Measurements from ENCODE around the gene CCDC87. TPM values are rescaled to one million over a fixed set of nuclear protein-coding genes. Genes with fewer than 3 reads are reported as not detected.
A peak's percentile ranks its signal among the peaks of the same experiment; 100 is the strongest.

CCDC87 gene
- total and polyA plus RNA-seq, 2 experiments from 2014 or later = 0.39 to 1.2 TPM

DNA sequence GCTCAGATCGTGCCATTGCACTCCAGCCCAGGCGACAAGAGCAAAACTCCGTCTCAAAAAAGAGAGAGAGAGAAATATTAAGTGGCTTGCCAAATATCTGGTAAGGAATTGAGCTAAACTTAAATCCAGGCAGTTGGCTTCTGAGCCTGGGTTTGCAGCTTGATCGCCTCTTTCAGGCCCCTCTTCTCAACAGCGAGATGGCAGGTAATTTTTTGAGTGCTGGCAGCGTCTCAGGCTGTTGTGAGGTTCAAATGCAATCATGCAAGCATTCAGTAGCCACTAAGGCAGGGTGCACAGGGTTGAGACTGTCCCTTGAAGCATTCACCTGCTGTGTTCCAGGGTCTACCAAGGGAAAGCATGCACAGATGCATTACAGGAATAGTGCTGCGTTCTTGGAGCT lies 23.8 kb downstream of the CCDC87 start (continued):
- TF ChIP-seq, protein P1, sequence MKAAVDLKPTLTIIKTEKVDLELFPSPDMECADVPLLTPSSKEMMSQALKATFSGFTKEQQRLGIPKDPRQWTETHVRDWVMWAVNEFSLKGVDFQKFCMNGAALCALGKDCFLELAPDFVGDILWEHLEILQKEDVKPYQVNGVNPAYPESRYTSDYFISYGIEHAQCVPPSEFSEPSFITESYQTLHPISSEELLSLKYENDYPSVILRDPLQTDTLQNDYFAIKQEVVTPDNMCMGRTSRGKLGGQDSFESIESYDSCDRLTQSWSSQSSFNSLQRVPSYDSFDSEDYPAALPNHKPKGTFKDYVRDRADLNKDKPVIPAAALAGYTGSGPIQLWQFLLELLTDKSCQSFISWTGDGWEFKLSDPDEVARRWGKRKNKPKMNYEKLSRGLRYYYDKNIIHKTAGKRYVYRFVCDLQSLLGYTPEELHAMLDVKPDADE (IDR thresholded peaks at IDR 0.05) = no peak

DNA sequence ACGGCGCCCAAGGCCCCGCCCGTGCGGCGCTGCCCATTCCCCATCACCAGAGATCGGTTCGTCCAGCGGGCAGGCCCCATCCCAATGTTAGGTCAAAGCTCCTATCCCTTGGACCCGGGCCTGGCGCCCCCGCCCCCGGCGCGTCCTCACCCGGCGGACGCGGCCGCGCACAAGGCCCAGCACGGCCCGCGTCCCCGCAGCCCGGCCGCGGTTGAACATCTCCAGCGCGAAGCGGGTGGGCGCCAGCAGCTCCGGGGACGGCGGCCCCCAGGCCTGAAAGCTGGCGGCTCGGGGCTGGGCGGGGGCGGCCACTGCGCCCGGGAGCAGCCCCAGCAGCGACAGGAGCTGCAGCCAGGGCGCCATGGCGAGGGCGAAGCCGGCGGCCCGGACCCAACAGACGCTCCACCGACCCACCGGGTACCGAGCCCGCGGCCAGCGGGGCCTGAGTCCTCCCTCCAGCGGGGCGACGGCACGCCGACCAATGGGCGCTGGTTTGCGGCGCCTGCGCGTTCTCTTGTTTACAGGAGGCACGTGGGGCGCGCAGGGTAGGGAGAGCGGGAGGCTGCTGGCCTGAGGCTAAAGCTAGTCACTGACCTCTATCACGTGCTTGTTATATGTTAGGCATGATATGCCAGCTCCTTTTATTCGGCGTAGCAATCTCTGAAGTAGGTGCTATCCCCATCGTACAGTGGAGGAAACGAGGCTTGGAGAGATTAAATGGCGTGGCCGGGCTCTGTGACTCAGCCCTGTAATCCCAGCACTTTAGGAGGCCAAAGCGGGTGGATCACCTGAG lies 24.5 kb downstream of the CCDC87 start, which contains the start of gene CTSF:
Gene CTSF, minus strand, starts transcription at position 483 of the 793 bp plus-strand sequence. Its CDS starts 120 bp downstream, at position 363.
- Histone ChIP-seq H3F3A (replicated peaks; ENCODE audit: low read depth) (peaks cover 11% of the 10 kb centered on the region; the same call in 1 of the 2 replicates), H3K79me2 (replicated peaks; ENCODE audit: insufficient read depth) (no peaks in the 10 kb centered on the region), H2AFZ (peak within 1 kb of the TSS; percentile 91), H4K20me1 (replicated peaks; ENCODE audit: insufficient read depth) (no peaks in the 10 kb centered on the region), H3K4me2 (peak within 1 kb of the TSS; percentile 78), H3K27me3 (ENCODE audit: insufficient read depth) (peaks cover 6% of the 10 kb centered on the region; the same call in 1 of the 2 replicates), H3K9me2 (ENCODE audit: insufficient read depth) (no peaks in the 10 kb centered on the region), H3K27ac (ENCODE audit: low read depth) (peak within 1 kb of the TSS; percentile 92), H3K36me3 (ENCODE audit: insufficient read depth) (no peaks in the 10 kb centered on the region), H3K4me1 (ENCODE audit: insufficient read depth) (peaks cover 23% of the 10 kb centered on the region), H3K4me3 (peak within 1 kb of the TSS; percentile 57)
- Mint-ChIP-seq H3K36me3 (ENCODE audit: low read depth) (peaks cover 7% of the 10 kb centered on the region), H3K4me3 (peak within 1 kb of the TSS; percentile 58), H3K4me1 (peaks cover 21% of the 10 kb centered on the region), H3K9me3 (peaks cover 16% of the 10 kb centered on the region; the same call in 2 of the 3 replicates), H3K27me3 (ENCODE audit: insufficient read depth, low read depth, poor library complexity) (peaks cover 22% of the 10 kb centered on the region), H3K27ac (no peak within 1 kb of the TSS)
- ATAC-seq = peak; percentile 65
- TF ChIP-seq NANOG (IDR thresholded peaks at IDR 0.05; ENCODE audit: borderline replicate concordance) = no peak
- TF ChIP-seq POLR2AphosphoS5 (IDR thresholded peaks at IDR 0.05; ENCODE audit: low read depth) = peak; percentile 73
- peak; percentile 93 for DNase-seq (ENCODE audit: low spot score)

DNA sequence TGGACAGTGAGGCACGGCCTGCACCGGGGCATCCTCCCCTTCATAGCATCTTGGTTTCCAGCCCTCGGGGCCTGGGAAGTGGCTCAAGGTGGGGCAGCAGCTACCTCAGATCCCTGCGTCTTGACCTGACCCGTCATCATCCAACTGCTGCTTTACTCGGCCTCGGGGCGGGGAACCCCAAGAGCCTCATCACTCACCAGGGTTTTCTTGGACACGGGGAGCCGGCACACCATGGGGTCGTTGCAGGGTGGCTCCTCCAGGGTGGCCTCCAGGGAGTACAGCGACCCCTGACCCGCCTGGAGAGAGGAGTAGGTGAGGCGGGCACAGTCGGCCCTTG lies 25.1 kb downstream of the CCDC87 start:
- Histone ChIP-seq H3K36me3 (ENCODE audit: insufficient read depth) (no peaks in the 10 kb centered on the region), H4K20me1 (replicated peaks; ENCODE audit: insufficient read depth) (no peaks in the 10 kb centered on the region), H3K9me2 (ENCODE audit: insufficient read depth) (no peaks in the 10 kb centered on the region), H3K4me3 (peak overlapping the region; percentile 57), H3K4me2 (peak overlapping the region; percentile 78), H3K79me2 (replicated peaks; ENCODE audit: insufficient read depth) (no peaks in the 10 kb centered on the region), H3K4me1 (ENCODE audit: insufficient read depth) (peaks cover 23% of the 10 kb centered on the region), H3K27ac (ENCODE audit: low read depth) (no peak overlapping the region), H2AFZ (peak overlapping the region; percentile 66; the same call in 1 of the 2 replicates), H3F3A (replicated peaks; ENCODE audit: low read depth) (peaks cover 6% of the 10 kb centered on the region; the same call in 1 of the 2 replicates), H3K27me3 (ENCODE audit: insufficient read depth) (peaks cover 6% of the 10 kb centered on the region; the same call in 1 of the 2 replicates)
- ATAC-seq (no peak), DNase-seq (ENCODE audit: low spot score) (no peak)
- peaks cover 10% of the 10 kb centered on the region; the same call in 2 of the 3 replicates for H3K9me3 Mint-ChIP-seq
- peaks cover 5% of the 10 kb centered on the region; the same call in 2 of the 3 replicates for H3K36me3 Mint-ChIP-seq (ENCODE audit: low read depth)
- H3K27ac Mint-ChIP-seq = no peak overlapping the region
- H3K27me3 Mint-ChIP-seq (ENCODE audit: insufficient read depth, low read depth, poor library complexity) = peaks cover 22% of the 10 kb centered on the region
- H3K4me1 Mint-ChIP-seq = peaks cover 19% of the 10 kb centered on the region
- peak overlapping the region; percentile 58 for H3K4me3 Mint-ChIP-seq
- no peak for TF ChIP-seq NANOG (IDR thresholded peaks at IDR 0.05; ENCODE audit: borderline replicate concordance)
- no peak for TF ChIP-seq CREB1 (CRISPR knock-in tag; IDR thresholded peaks at IDR 0.05; ENCODE audit: low read depth)
- TF ChIP-seq, protein P2, sequence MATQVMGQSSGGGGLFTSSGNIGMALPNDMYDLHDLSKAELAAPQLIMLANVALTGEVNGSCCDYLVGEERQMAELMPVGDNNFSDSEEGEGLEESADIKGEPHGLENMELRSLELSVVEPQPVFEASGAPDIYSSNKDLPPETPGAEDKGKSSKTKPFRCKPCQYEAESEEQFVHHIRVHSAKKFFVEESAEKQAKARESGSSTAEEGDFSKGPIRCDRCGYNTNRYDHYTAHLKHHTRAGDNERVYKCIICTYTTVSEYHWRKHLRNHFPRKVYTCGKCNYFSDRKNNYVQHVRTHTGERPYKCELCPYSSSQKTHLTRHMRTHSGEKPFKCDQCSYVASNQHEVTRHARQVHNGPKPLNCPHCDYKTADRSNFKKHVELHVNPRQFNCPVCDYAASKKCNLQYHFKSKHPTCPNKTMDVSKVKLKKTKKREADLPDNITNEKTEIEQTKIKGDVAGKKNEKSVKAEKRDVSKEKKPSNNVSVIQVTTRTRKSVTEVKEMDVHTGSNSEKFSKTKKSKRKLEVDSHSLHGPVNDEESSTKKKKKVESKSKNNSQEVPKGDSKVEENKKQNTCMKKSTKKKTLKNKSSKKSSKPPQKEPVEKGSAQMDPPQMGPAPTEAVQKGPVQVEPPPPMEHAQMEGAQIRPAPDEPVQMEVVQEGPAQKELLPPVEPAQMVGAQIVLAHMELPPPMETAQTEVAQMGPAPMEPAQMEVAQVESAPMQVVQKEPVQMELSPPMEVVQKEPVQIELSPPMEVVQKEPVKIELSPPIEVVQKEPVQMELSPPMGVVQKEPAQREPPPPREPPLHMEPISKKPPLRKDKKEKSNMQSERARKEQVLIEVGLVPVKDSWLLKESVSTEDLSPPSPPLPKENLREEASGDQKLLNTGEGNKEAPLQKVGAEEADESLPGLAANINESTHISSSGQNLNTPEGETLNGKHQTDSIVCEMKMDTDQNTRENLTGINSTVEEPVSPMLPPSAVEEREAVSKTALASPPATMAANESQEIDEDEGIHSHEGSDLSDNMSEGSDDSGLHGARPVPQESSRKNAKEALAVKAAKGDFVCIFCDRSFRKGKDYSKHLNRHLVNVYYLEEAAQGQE (IDR thresholded peaks at IDR 0.05; ENCODE audit: unreplicated experiment) = no peak
- TF ChIP-seq, protein P3, sequence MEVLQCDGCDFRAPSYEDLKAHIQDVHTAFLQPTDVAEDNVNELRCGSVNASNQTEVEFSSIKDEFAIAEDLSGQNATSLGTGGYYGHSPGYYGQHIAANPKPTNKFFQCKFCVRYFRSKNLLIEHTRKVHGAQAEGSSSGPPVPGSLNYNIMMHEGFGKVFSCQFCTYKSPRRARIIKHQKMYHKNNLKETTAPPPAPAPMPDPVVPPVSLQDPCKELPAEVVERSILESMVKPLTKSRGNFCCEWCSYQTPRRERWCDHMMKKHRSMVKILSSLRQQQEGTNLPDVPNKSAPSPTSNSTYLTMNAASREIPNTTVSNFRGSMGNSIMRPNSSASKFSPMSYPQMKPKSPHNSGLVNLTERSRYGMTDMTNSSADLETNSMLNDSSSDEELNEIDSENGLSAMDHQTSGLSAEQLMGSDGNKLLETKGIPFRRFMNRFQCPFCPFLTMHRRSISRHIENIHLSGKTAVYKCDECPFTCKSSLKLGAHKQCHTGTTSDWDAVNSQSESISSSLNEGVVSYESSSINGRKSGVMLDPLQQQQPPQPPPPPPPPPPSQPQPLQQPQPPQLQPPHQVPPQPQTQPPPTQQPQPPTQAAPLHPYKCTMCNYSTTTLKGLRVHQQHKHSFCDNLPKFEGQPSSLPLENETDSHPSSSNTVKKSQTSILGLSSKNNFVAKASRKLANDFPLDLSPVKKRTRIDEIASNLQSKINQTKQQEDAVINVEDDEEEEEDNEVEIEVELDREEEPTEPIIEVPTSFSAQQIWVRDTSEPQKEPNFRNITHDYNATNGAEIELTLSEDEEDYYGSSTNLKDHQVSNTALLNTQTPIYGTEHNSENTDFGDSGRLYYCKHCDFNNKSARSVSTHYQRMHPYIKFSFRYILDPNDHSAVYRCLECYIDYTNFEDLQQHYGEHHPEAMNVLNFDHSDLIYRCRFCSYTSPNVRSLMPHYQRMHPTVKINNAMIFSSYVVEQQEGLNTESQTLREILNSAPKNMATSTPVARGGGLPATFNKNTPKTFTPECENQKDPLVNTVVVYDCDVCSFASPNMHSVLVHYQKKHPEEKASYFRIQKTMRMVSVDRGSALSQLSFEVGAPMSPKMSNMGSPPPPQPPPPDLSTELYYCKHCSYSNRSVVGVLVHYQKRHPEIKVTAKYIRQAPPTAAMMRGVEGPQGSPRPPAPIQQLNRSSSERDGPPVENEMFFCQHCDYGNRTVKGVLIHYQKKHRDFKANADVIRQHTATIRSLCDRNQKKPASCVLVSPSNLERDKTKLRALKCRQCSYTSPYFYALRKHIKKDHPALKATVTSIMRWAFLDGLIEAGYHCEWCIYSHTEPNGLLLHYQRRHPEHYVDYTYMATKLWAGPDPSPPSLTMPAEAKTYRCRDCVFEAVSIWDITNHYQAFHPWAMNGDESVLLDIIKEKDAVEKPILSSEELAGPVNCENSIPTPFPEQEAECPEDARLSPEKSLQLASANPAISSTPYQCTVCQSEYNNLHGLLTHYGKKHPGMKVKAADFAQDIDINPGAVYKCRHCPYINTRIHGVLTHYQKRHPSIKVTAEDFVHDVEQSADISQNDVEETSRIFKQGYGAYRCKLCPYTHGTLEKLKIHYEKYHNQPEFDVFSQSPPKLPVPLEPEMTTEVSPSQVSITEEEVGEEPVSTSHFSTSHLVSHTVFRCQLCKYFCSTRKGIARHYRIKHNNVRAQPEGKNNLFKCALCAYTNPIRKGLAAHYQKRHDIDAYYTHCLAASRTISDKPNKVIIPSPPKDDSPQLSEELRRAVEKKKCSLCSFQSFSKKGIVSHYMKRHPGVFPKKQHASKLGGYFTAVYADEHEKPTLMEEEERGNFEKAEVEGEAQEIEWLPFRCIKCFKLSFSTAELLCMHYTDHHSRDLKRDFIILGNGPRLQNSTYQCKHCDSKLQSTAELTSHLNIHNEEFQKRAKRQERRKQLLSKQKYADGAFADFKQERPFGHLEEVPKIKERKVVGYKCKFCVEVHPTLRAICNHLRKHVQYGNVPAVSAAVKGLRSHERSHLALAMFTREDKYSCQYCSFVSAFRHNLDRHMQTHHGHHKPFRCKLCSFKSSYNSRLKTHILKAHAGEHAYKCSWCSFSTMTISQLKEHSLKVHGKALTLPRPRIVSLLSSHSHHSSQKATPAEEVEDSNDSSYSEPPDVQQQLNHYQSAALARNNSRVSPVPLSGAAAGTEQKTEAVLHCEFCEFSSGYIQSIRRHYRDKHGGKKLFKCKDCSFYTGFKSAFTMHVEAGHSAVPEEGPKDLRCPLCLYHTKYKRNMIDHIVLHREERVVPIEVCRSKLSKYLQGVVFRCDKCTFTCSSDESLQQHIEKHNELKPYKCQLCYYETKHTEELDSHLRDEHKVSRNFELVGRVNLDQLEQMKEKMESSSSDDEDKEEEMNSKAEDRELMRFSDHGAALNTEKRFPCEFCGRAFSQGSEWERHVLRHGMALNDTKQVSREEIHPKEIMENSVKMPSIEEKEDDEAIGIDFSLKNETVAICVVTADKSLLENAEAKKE (CRISPR knock-in tag; IDR thresholded peaks at IDR 0.05) = no peak
